Mammary epithelial cell (primary cell): ENCODE results near the gene GDPGP1.

Experiments used
- EZH2 ChIP-seq: IDR thresholded peaks from 2 replicates; pipeline ENCODE4 v1.6.1; 2012; ENCODE audit warnings: low read length, inconsistent platforms, borderline replicate concordance
- TF ChIP-seq, protein P1 (sequence below), 2 donors: IDR thresholded peaks in 1 of 2; conservative IDR thresholded peaks in 1 of 2; 2 replicates each; pipeline ENCODE4 v1.5.1; 2011 to 2012; ENCODE audit warnings: inconsistent platforms in 2 of 2, low read length in 2 of 2, mild to moderate bottlenecking in 2 of 2, control low read depth in 1 of 2, low read depth in 1 of 2; ENCODE audit not compliant: insufficient read depth in 1 of 2; ENCODE audit errors: extremely low read depth in 1 of 2

DNA sequence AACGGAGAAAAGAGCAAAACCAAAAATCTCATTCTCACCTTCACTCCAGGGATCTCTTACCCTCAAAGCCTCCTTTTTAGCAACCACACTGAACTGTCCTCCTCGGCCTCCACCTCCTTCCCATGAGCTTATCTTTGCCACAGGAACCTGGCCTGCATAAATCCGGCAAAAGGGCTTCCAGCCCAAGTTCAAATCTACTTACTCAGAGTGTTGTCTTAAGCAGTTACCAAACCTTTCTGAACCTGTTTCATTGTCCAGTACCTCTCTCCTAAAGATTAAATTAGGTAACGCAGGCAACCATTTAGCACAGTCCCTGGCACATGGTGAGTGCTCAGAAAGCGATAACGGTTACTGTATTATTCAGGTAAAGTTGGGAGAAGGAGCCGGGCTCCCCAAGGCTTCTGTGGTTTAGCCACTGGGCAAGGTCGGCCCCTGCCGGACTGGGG, 1.0 kb upstream of the GDPGP1 start:
- TF ChIP-seq, protein P1, sequence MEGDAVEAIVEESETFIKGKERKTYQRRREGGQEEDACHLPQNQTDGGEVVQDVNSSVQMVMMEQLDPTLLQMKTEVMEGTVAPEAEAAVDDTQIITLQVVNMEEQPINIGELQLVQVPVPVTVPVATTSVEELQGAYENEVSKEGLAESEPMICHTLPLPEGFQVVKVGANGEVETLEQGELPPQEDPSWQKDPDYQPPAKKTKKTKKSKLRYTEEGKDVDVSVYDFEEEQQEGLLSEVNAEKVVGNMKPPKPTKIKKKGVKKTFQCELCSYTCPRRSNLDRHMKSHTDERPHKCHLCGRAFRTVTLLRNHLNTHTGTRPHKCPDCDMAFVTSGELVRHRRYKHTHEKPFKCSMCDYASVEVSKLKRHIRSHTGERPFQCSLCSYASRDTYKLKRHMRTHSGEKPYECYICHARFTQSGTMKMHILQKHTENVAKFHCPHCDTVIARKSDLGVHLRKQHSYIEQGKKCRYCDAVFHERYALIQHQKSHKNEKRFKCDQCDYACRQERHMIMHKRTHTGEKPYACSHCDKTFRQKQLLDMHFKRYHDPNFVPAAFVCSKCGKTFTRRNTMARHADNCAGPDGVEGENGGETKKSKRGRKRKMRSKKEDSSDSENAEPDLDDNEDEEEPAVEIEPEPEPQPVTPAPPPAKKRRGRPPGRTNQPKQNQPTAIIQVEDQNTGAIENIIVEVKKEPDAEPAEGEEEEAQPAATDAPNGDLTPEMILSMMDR (conservative IDR thresholded peaks at IDR 0.05 in 1 of 2, IDR thresholded peaks at IDR 0.05 in 1 of 2; ENCODE audit: extremely low read depth in 1 of 2, insufficient read depth in 1 of 2, low read depth in 1 of 2, low read length in 2 of 2) = peak; percentile 21 to 67
- TF ChIP-seq EZH2 = no peak
